ENCODE data around the gene MTX1.
"Not testable (repeated sequence)": the region's sequence is repeated elsewhere in the genome, so short reads cannot be mapped to it uniquely, and the experiment has no call there.

The MTX1 gene

DNA sequence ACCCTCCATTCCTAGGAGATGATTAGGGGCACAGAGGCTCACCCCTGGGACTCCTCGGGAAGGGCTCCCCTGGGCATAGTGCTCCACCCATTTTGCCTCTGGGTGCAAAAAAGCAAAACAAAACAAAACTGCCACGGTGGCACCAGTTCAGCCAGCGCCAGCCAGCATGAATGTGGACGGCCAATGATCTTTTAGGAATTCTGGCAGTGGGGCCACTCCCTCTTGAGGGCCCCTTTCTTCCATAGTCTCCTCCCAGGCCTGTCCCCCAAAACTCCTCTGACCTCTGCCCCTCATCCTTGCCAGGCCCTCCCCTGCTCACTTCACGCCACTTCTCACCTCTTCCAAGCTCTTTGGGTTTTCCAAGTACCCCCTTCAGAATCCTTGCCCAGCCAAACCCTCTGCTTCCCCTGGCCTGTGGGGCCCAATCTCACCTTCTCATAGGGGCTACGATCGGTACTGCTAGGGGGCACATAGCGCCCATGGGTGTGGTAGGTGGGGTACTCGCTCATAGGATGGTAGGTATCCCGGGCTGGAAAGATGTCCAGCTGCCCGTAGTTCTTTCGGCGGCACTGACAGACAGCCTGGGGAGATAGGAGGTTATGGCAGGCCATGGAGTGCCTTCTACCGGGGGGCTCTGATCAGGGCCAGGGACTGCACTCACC lies 21.6 kb upstream of the MTX1 start:
- DNase-seq (ENCODE audit: low read depth in 2 of 2, low spot score in 1 of 2): no peak

- DNase-seq (ENCODE audit: low read depth in 2 of 2, low spot score in 1 of 2): no peak
Measured at GRCh38 chr1:155187456-155187891, 21.0 kb upstream of the MTX1 start.

- no peak for DNase-seq (ENCODE audit: low read depth in 2 of 2, low spot score in 1 of 2)
Measured at GRCh38 chr1:155188268-155188667, 20.2 kb upstream of the MTX1 start.

DNA sequence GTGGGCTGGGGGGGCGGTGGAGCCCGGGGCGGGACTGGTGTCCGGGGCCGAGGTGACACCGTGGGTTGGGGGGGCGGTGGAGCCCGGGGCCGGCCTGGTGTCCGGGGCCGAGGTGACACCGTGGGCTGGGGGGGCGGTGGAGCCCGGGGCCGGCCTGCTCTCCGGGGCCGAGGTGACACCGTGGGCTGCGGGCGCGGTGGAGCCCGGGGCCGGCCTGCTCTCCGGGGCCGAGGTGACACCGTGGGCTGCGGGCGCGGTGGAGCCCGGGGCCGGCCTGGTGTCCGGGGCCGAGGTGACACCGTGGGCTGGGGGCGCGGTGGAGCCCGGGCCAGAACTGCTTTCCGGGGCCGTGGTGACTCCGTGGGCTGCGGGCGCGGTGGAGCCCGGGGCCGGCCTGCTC lies 18.6 kb upstream of the MTX1 start:
- DNase-seq (ENCODE audit: low read depth in 2 of 2, low spot score in 1 of 2): not testable (repeated sequence)

GRCh38 chr1:155191904-155192303 lies 16.6 kb upstream of the MTX1 start:
- no peak for DNase-seq (ENCODE audit: low read depth in 2 of 2, low spot score in 1 of 2)

DNA sequence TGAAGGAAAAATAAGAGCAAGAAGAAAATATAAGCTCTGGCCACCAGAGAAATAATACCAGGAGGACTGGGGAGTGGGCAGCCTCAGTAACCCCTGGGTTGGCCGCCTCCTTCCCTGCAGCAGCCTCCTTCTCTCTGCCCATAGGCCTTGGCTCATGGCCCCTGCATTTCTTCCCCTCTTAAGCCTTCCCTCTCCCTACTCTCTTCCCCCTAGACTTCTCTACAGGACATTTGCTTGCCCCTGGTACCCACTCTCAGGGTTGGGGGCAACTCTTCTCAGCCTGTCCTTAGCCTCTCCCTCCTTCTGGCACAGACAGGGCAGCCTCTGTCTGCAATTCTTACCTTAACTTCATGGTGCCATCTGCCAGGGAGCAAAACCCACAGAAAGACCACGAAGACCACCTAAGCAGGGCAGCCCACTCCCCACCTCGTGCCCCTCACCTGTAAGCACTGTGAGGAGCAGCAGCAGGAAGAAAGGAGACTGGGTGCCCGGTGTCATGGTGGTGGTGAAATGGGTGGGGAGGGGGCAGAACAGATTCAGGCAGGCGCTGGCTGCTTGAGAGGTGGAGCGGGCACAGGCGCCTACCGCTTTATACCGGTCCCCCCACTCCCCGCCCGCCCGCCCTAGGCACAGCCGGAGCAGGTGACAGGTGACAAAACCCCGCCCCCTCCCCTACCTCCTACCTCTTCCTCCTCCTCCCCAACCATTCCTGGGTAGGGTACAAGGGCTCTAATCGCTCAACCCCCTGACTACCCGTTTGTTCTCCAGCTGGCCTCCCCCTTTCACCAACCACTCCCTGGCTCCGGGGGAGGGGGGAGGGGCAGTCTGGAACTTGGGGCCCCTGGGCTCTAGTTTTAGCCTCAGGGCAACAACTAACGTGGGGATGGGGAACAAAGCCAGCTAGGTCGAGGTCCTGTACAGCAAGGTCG lies 15.9 kb upstream of the MTX1 start:
- no peak for DNase-seq (ENCODE audit: low read depth in 2 of 2, low spot score in 1 of 2)

GRCh38 chr1:155193275-155193990 lies 15.1 kb upstream of the MTX1 start:
- DNase-seq (ENCODE audit: low read depth in 2 of 2, low spot score in 1 of 2): no peak

DNA sequence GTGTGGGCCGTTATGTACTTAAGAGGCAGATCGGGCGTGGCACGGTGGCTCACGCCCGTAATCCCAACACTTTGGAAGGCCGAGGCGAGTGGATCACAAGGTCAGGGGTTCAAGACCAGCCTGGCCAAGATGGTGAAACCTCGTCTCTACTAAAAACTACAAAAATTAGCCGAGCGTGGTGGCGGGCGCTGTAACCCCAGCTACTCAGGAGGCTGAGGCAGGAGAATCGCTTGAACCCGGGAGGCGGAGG lies 14.6 kb upstream of the MTX1 start:
- DNase-seq (ENCODE audit: low read depth in 2 of 2, low spot score in 1 of 2): not testable (repeated sequence)

- DNase-seq (ENCODE audit: low read depth in 2 of 2, low spot score in 1 of 2): no peak
Measured at GRCh38 chr1:155195201-155196102, 13.0 kb upstream of the MTX1 start.

DNA sequence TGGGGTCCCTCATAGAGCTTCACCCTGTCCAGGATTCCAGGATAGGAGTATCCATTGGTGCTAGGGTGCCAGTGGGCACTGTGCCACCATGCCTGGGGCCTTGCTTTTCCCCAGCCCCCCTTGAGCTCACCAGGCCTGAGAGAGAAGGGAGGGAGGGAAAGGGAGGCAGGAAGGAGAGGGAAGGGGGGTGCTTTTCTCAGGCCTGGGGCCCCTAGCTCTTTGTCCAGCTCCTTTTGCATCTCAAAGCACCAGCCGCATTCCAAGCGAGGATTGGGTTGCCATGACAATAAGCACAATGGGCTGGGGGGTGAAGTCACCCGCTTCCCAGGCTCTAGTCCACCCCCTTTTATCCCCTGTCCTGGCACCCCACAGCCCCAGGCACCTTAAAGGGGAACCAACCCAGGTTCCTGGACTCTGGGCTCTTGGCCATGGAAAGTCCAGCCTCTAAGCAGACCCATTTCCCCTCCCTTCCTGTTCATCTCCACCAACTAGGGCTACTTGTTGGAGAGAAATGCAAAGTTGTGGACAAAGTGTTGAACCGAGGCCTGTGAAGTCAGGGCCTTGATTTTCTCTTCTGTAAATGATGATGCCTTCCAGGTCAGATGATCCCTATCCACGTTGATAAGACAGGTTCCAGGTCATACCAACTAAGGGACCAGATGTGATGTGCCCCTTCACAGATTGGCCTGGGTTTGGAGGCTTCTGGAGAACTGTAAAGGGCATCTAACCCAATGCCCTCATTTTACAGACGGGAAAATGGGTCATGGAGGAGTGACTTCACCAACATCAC lies 12.2 kb upstream of the MTX1 start:
- DNase-seq (ENCODE audit: low read depth in 2 of 2, low spot score in 1 of 2): no peak

DNA sequence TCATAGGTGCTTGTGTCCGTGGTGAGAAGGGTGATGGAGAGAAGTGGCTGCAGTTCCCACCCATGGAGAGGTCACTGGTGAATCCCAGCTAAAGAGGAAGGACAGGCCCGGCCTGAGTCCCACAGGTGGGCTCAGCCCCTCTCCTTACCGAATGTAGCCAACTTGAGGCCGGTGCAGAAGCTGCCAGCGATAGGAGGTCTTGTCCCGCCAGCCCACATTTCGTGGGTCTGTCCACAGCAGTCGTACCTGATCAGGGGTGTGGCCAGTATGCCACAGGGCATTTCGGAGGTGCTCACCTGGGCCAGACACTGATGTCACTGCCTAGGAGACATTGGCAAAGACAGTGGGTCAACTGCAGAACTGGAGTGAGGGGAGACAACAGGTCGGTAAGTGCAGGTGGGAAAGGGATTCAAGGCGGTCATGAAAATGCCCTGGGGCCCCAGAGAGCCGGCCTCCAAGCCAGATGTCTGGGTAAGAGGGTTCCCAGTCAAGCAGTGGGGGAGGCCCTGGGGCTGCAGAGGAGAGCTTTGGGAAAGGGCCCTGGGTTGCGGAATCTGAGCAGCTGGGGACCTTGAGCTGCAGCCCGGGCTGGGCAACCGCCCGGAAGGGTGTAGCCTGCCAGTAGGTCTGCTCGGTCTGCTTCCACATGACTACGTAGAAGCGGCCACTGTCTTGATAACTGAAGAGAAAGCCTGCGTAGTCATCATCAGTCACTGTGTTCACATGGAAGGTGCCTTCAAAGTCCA lies 11.4 kb upstream of the MTX1 start:
- DNase-seq (ENCODE audit: low read depth in 2 of 2, low spot score in 1 of 2): no peak

DNA sequence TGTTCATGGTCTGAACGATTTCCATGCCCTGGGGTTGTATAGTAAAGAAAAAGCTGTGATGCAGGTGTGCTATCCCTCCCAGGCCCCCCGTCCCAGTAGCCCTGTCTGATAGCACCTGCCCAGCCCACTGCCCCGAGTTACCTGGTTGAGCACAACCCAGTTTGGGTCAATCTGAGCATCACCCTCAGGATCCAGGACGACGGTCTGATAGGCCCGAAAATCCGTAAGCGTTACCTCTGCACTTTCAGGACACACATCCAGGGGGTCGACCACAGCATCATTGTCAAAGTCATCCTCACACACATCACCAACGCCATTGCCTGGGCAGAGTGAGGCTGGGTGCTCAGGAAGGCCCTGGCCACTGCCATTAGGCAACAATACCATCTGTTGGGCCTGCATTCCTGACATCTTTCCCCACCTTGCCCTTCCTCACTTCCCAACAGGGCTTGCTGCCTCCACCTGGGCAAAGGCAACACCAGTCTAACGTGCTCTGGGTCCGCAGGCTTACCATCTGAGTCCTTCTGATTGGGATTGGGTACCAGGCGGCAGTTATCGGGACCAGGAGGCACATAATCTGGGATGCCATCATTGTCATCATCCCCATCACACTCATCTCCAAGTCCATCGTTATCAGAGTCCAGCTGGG lies 10.5 kb upstream of the MTX1 start:
- DNase-seq (ENCODE audit: low read depth in 2 of 2, low spot score in 1 of 2): no peak

GRCh38 chr1:155198547-155198906 lies 10.0 kb upstream of the MTX1 start:
- no peak for DNase-seq (ENCODE audit: low read depth in 2 of 2, low spot score in 1 of 2)

- no peak for DNase-seq (ENCODE audit: low read depth in 2 of 2, low spot score in 1 of 2)
Measured at GRCh38 chr1:155199792-155200191, 8.7 kb upstream of the MTX1 start.

DNA sequence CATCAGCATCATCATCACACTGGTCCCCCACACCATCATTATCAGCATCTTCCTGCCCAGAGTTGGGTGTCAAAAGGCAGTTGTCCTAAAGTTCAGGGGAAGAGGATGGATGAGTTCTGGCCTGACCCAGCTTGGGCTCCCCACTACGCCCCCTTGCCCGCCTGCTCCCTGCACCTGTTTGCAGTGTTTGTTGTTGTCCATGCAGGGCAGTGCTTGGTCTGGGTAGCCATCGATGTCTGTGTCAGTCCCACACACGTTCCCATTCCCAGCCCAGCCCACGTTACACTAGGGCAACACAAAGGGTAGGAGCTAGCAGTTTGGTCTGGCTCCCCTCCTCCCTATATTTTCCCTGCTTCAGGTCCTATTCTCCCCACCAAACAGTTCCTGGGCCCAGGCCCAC lies 7.6 kb upstream of the MTX1 start:
- no peak for DNase-seq (ENCODE audit: low read depth in 2 of 2, low spot score in 1 of 2)

DNA sequence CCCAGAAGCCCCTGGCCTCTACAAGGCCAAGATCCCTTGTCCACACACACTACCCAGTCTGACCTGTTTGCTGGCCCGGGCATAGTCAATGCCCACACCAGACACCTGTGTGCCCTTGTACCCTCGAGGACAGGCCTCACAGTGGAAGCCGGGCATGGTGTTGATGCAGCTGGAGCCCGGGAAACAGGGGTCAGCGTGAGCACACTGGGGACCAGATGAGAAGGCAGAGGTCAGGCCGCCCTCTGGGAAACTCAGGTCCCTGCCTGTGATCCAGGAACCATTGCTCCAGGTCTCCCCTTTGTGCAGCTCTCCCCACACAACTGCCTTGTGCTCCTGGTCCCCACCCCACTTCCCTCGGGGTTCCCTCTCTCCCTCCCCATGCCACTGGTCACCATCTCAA lies 6.3 kb upstream of the MTX1 start:
- DNase-seq (ENCODE audit: low read depth in 2 of 2, low spot score in 1 of 2): no peak

GRCh38 chr1:155202731-155203515 lies 5.6 kb upstream of the MTX1 start:
- DNase-seq (ENCODE audit: low read depth in 2 of 2, low spot score in 1 of 2): no peak

DNA sequence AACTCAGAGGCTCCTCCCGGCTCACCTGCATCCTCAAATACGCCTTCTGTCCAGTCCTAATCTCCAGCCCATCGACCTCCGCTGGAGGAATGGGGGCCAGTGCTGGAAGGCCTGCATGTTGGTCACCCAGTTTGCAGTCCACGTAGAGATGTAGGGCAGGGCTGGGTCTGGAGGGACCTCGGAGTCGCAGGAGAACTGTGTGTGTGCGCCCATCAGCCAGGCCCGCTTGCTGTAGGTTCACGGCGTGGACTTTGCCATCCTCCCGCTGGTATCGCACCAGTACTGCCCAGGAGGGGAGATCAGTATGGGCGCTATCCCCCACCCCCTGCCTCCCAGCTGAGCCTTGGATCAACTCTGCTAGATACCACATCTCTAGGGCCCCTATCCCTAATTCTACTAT lies 3.5 kb upstream of the MTX1 start:
- DNase-seq (ENCODE audit: low read depth in 2 of 2, low spot score in 1 of 2): no peak

All from stimulated activated CD8-positive, alpha-beta memory T cell treated with anti-CD3 and anti-CD28 coated beads, Interleukin-4, amount 100 ng/mL, for 4 hours (primary cell).